Endometrial microvascular endothelial cells (primary cell): ENCODE results near the gene CYP46A1. TPM values are rescaled to one million over a fixed set of nuclear protein-coding genes. Genes with fewer than 3 reads are reported as not detected.

Experiments
- in situ Hi-C: cut with HindIII; loops from 2 replicates; pipeline ENCODE4 v1.10.0; 2017; ENCODE audit warnings: low sequenced_read_pairs, low pct_unique_long_range_greater_than_20kb; ENCODE audit errors: inconsistent ontology term
- total RNA-seq: library from RNA; depleted of rRNA; stranded (reverse); fragments of >200 nt; gene quantifications from one replicate; pipeline ENCODE4 v1.2.3, GENCODE V29; 2015; ENCODE audit errors: inconsistent ontology term

CYP46A1 gene
- total RNA-seq, 1 donor from 2014 or later = not detected

GRCh38 chr14:99700379-99700778 lies 16.3 kb downstream of the CYP46A1 start:
- in situ Hi-C loops = no loop called here

GRCh38 chr14:99701260-99701659 lies 17.2 kb downstream of the CYP46A1 start:
- in situ Hi-C loops = no loop called here

GRCh38 chr14:99702115-99702514 lies 18.0 kb downstream of the CYP46A1 start:
- in situ Hi-C loops = no loop called here

GRCh38 chr14:99703381-99703780 lies 19.3 kb downstream of the CYP46A1 start:
- in situ Hi-C loops = no loop called here

GRCh38 chr14:99704037-99704436 lies 19.9 kb downstream of the CYP46A1 start:
- in situ Hi-C loops = no loop called here

DNA sequence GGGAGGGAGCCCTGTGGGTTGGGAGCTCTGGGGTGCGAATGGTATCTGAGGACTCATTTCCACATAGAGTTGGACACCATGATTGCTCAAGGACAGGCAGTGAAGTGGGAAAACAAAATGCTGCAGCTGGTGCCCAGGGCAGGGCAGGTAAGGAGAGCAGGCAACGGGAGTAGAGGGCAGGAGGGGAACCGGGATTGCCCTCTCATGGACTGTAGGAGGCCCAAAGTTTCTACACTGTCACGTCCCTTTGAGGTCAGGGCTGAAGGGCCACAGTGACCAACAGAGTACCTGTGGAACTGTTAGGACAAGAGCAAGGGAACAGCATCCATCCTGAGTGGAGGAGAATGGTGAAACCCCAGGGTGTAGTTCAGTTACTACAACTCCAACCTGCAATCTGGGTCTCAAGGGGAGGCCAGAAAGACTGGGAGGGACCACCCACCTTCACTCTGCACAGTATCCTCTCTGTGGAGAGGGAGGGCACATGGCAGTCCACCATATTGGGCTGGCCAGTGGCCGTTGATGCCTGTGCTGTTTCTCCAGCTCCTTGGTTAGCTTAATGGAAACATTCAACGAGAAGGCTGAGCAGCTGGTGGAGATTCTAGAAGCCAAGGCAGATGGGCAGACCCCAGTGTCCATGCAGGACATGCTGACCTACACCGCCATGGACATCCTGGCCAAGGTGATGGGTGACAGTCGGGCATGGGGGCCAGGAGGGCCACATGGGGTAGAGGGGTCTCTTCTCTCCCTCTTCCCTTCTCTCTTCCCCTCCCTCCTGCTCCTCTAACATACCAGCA lies 22.2 kb downstream of the CYP46A1 start:
- in situ Hi-C loops = no loop called here

GRCh38 chr14:99707420-99707819 lies 23.3 kb downstream of the CYP46A1 start:
- in situ Hi-C loops = no loop called here

GRCh38 chr14:99707921-99708320 lies 23.8 kb downstream of the CYP46A1 start:
- in situ Hi-C loops = no loop called here

DNA sequence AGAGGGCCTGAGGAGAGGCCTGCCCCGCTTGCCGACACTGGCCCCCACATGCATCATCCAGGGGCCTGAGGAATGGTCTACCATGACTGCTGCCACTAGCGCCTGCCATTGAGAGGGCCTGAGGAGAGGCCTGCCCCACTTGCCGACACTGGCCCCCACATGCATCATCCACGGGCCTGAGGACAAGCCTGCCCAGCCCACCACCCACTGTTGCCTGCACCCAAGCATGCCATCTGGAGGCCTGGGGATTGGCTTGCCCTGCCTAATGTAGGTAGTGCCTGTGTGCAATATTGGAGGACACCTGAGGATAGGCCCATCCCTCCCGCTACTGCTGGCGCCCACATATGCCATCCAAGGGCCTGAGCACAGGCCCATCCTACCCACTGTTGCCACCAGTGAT lies 24.4 kb downstream of the CYP46A1 start:
- in situ Hi-C loops = no loop called here

DNA sequence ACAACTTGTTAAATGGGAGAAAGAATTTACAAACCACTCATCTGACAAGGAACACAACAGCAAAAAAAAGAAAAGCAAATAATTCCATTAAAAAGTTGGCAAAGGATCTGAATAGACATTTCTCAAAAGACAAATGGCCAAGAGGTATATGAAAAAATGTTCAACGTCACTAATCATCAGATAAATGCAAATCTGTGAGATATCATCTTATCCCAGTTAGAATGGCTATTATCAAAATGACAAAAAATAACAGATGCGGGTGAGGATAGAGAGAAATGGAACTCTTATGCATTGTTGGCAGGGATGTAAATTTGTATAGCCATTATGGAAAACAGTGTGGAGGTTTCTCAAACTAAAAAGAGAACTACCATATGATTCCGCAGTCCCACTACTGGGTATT lies 29.9 kb downstream of the CYP46A1 start:
- in situ Hi-C loops = no loop called here

DNA sequence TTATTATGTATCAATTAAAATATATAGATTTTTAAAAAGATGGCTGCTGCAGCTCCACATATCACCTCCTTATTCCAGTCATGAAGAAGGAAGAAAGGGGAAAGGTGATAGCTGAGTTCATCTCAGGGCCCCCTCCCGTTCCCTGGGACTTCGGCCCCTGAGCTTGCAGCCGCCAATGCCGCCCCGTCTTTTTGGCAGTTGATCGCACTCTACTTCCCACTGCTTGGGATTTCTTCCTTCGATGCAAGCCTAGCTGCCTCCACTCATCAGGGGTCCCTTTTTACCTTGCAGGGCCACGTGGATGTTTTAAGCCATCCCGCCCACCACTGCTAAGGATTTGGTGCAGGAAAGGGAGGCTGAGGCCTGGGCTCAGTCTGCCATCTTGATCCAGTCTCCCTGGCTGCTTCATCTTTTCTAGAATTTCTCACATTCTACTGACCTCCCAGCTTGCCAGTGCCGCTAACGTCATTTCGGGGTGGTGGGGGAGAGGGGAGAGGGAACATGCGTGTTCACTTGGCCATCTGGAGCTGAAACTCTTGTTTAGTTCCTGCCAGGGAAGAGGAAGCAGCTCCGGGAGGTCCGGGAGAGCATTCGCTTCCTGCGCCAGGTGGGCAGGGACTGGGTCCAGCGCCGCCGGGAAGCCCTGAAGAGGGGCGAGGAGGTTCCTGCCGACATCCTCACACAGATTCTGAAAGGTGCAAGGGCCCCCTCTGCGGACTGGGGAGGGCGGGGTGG lies 31.3 kb downstream of the CYP46A1 start:
- in situ Hi-C loops = no loop called here

- in situ Hi-C loops = no loop called here
These were observed 32.2 kb downstream of the CYP46A1 start for GRCh38 chr14:99716091-99716849.

DNA sequence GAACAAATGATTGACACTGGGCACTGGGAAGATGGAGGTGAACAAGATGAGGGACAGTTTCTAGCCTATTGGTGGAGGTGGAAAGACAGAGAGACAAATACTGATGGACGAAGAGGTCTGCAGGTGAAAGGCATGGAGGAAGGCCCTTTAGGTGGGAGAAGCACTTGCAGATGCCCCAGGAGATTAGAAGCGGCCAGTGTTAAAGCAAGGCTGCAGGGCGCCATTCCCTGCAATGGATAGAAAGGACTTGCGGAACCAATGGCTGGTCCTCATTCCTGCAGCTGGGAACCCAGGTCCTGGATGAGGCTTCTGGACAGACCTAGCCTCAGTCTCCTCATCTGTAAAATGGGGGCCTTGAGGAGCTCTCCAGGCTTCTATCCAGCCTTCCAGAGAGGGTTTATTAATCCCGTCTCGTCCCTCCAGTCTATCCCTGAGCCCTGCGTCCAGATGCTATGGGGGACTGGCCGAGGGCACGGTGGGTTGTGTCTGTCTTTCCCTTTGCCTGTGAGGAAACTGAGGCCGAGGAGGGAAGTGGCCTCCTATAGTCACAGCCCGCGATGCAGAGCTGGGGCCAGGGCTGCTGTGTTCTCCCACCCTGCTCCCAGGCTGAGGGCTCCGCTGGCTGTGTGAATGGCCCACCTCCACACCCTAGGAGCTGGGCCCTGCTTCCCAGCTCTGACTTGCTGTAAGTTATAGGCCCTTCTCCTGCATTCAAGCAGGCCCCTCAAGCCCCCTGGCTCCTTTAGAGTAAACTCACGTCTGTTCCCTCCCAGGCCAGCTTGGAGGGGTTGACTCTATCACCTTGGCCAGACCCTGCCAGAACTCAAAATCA lies 33.0 kb downstream of the CYP46A1 start:
- in situ Hi-C loops = no loop called here

- in situ Hi-C loops = no loop called here
These were observed 33.5 kb downstream of the CYP46A1 start for GRCh38 chr14:99717682-99718013.

GRCh38 chr14:99718031-99718810 lies 34.1 kb downstream of the CYP46A1 start:
- in situ Hi-C loops = no loop called here

DNA sequence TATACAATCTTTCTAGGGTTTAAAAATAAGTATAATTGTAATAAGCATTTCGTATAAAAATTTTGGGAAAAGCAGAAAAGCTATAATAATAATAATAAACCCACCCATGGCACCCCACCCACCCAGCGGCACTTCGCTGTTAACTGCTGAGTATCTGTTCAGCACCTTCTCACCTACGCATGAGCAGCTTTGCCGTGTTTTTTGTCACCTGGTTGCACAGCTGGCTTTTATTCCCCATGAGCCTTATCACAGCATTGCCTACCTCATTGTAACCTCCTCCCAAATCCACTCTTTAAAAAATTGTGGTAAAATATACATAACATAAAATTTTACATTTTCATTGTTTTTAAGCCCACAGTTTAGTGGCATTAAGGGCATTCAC lies 34.7 kb downstream of the CYP46A1 start:
- in situ Hi-C loops = no loop called here

DNA sequence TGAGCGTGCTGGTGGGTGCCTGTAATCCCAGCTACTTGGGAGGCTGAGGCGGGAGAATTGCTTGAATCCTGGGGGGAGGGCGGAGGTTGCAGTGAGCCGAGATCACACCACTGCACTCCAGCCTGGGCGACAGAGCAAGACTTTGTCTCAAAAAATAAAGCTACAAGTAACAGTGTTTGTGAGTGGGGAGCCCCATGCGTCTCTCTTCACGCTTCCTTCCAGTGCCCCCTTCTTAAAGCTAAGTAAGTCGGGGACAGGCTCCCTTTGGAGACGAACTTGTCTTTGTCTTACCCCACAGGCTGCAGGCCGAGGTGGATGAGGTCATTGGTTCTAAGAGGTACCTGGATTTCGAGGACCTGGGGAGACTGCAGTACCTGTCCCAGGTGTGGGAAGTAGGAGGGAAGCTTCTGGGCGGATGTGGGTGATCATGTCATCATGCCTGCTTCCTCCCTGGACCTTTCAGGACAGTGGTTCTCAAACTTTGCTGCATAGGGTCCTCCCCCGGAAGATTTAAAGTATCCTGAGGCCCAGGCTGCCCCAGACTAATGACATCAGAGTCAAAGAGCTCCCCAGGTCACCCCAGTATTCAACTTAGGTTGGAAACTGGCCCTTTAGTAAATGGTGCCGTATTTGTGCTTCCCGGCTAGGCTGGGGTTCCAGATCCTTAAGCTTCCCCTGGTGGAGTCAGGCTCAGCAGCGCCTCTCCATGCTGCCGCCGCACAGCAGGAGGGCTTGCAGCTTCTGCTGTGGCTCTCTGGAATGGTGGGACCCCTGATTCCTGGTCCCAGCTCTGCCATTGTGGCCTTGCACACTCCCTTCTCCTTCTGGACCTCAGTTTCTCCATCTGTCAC lies 37.1 kb downstream of the CYP46A1 start:
- in situ Hi-C loops = loop anchor here (10.0 kb wide), 1 partner anchor 154 kb away; no protein-coding TSS in a partner anchor
